ENCODE measurements around the gene EIF4G1. TPM values are rescaled to one million over a fixed set of nuclear protein-coding genes. Genes with fewer than 3 reads are reported as not detected.
A peak's percentile ranks its signal among the peaks of the same experiment; 100 is the strongest.

EIF4G1 gene
- total and polyA plus RNA-seq, 7 experiments from 2014 or later: 19.1 to 341 (median 206) TPM

- Mint-ChIP-seq H3K36me3 (no peaks in the 10 kb centered on the region), H3K9me3 (no peaks in the 10 kb centered on the region), H3K4me3 (no peak overlapping the region), H3K27me3 (peaks cover 5 to 32% (median 18%) of the 10 kb centered on the region in 5 donors), H3K4me1 (no peaks in the 10 kb centered on the region), H3K27ac (no peak overlapping the region)
- CTCF ChIA-PET: interaction anchor here (1.1 kb wide), 1 partner anchor 57 kb away, joined by 3 read pairs; no protein-coding TSS in a partner anchor
- POLR2A ChIA-PET: no interaction called here
- no peak for ATAC-seq
- Histone ChIP-seq H3K4me3 (ENCODE audit: low read length) (no peak overlapping the region), H3K36me3 (ENCODE audit: control insufficient read depth in 2 of 3, insufficient read depth in 3 of 3, low read length in 3 of 3) (no peaks in the 10 kb centered on the region), H3K27me3 (ENCODE audit: control insufficient read depth in 2 of 2, insufficient read depth in 2 of 2, low read length in 2 of 2) (no peaks in the 10 kb centered on the region), H3K27ac (ENCODE audit: low read depth, low read length) (no peak overlapping the region), H3K4me1 (ENCODE audit: control insufficient read depth in 2 of 2, insufficient read depth in 2 of 2, low read length in 2 of 2) (no peaks in the 10 kb centered on the region), H3K9me3 (ENCODE audit: control insufficient read depth in 2 of 3, low read length in 3 of 3) (no peaks in the 10 kb centered on the region)
- intact Hi-C loops (cut with micrococcal nuclease): no loop called here
- no peak for DNase-seq
Measured at GRCh38 chr3:184282941-184283340, 31.5 kb upstream of the EIF4G1 start.

GRCh38 chr3:184283681-184284080 lies 30.7 kb upstream of the EIF4G1 start:
- Histone ChIP-seq H3K27ac (ENCODE audit: low read depth, low read length) (no peak overlapping the region), H3K4me3 (ENCODE audit: low read length) (no peak overlapping the region), H3K27me3 (ENCODE audit: control insufficient read depth in 2 of 2, insufficient read depth in 2 of 2, low read length in 2 of 2) (no peaks in the 10 kb centered on the region), H3K36me3 (ENCODE audit: control insufficient read depth in 2 of 3, insufficient read depth in 3 of 3, low read length in 3 of 3) (no peaks in the 10 kb centered on the region), H3K9me3 (ENCODE audit: control insufficient read depth in 2 of 3, low read length in 3 of 3) (no peaks in the 10 kb centered on the region), H3K4me1 (ENCODE audit: control insufficient read depth in 2 of 2, insufficient read depth in 2 of 2, low read length in 2 of 2) (no peaks in the 10 kb centered on the region)
- peaks cover 9 to 32% (median 14%) of the 10 kb centered on the region in 5 donors for H3K27me3 Mint-ChIP-seq
- H3K27ac Mint-ChIP-seq: no peak overlapping the region
- no peaks in the 10 kb centered on the region for H3K4me1 Mint-ChIP-seq
- ChIA-PET CTCF (interaction anchor here (1.1 kb wide), 1 partner anchor 58 kb away, joined by 3 read pairs; no protein-coding TSS in a partner anchor), POLR2A (no interaction called here)
- no peak for ATAC-seq
- no peak overlapping the region for H3K4me3 Mint-ChIP-seq
- H3K36me3 Mint-ChIP-seq: no peaks in the 10 kb centered on the region
- intact Hi-C loops (cut with micrococcal nuclease): no loop called here
- no peaks in the 10 kb centered on the region for H3K9me3 Mint-ChIP-seq
- DNase-seq: no peak

- DNase-seq (peak in 1 of 9 donors; percentile 19), ATAC-seq (peak; percentile 27)
- CTCF ChIA-PET: no interaction called here
- H3K27ac ChIP-seq (ENCODE audit: low read depth, low read length): no peak overlapping the region
- peaks cover 9 to 31% (median 14%) of the 10 kb centered on the region in 5 donors for H3K27me3 Mint-ChIP-seq
- H3K4me3 Mint-ChIP-seq: no peak overlapping the region
- H3K4me1 Mint-ChIP-seq: no peaks in the 10 kb centered on the region
- H3K4me3 ChIP-seq (ENCODE audit: low read length): no peak overlapping the region
- intact Hi-C loops (cut with micrococcal nuclease): no loop called here
- H3K36me3 ChIP-seq (ENCODE audit: control insufficient read depth in 2 of 3, insufficient read depth in 3 of 3, low read length in 3 of 3): no peaks in the 10 kb centered on the region
- no peaks in the 10 kb centered on the region for H3K27me3 ChIP-seq (ENCODE audit: control insufficient read depth in 2 of 2, insufficient read depth in 2 of 2, low read length in 2 of 2)
- POLR2A ChIA-PET: no interaction called here
- no peaks in the 10 kb centered on the region for H3K36me3 Mint-ChIP-seq
- H3K27ac Mint-ChIP-seq: no peak overlapping the region
- no peaks in the 10 kb centered on the region for H3K9me3 ChIP-seq (ENCODE audit: control insufficient read depth in 2 of 3, low read length in 3 of 3)
- H3K9me3 Mint-ChIP-seq: no peaks in the 10 kb centered on the region
- H3K4me1 ChIP-seq (ENCODE audit: control insufficient read depth in 2 of 2, insufficient read depth in 2 of 2, low read length in 2 of 2): no peaks in the 10 kb centered on the region
Measured at GRCh38 chr3:184284696-184285095, 29.7 kb upstream of the EIF4G1 start.

- POLR2A ChIA-PET: no interaction called here
- Histone ChIP-seq H3K36me3 (ENCODE audit: control insufficient read depth in 2 of 3, insufficient read depth in 3 of 3, low read length in 3 of 3) (no peaks in the 10 kb centered on the region), H3K27ac (ENCODE audit: low read depth, low read length) (no peak overlapping the region), H3K4me3 (ENCODE audit: low read length) (no peak overlapping the region), H3K9me3 (ENCODE audit: control insufficient read depth in 2 of 3, low read length in 3 of 3) (no peaks in the 10 kb centered on the region), H3K4me1 (ENCODE audit: control insufficient read depth in 2 of 2, insufficient read depth in 2 of 2, low read length in 2 of 2) (no peaks in the 10 kb centered on the region), H3K27me3 (ENCODE audit: control insufficient read depth in 2 of 2, insufficient read depth in 2 of 2, low read length in 2 of 2) (no peaks in the 10 kb centered on the region)
- intact Hi-C loops (cut with micrococcal nuclease): loop anchor here (1.0 to 2.0 kb wide), 6 partner anchors 39 to 394 kb away; partner anchors contain the start of genes ALG3 (in 1 of the 2) and EEF1AKMT4 (in 1 of the 2)
- ATAC-seq (peak; percentile 67), DNase-seq (peak in 8 of 9 donors; percentile 18 to 71 (median 38))
- Mint-ChIP-seq H3K4me3 (no peak overlapping the region), H3K4me1 (no peaks in the 10 kb centered on the region), H3K36me3 (no peaks in the 10 kb centered on the region), H3K9me3 (no peaks in the 10 kb centered on the region), H3K27me3 (peaks cover 9 to 28% (median 11%) of the 10 kb centered on the region in 5 donors), H3K27ac (peak overlapping the region in 1 of 9 donors; percentile 34)
- CTCF ChIA-PET: no interaction called here
Measured at GRCh38 chr3:184289426-184289938, 24.9 kb upstream of the EIF4G1 start.

- H3K36me3 ChIP-seq (ENCODE audit: control insufficient read depth in 2 of 3, insufficient read depth in 3 of 3, low read length in 3 of 3): no peaks in the 10 kb centered on the region
- Mint-ChIP-seq H3K9me3 (no peaks in the 10 kb centered on the region), H3K27ac (no peak overlapping the region), H3K4me1 (no peaks in the 10 kb centered on the region), H3K4me3 (no peak overlapping the region), H3K27me3 (peaks cover 9 to 28% (median 11%) of the 10 kb centered on the region in 5 donors), H3K36me3 (no peaks in the 10 kb centered on the region)
- intact Hi-C loops (cut with micrococcal nuclease): no loop called here
- CTCF ChIA-PET: no interaction called here
- H3K27me3 ChIP-seq (ENCODE audit: control insufficient read depth in 2 of 2, insufficient read depth in 2 of 2, low read length in 2 of 2): no peaks in the 10 kb centered on the region
- ATAC-seq (no peak), DNase-seq (no peak)
- POLR2A ChIA-PET: no interaction called here
- H3K4me1 ChIP-seq (ENCODE audit: control insufficient read depth in 2 of 2, insufficient read depth in 2 of 2, low read length in 2 of 2): no peaks in the 10 kb centered on the region
- H3K4me3 ChIP-seq (ENCODE audit: low read length): no peak overlapping the region
- H3K9me3 ChIP-seq (ENCODE audit: control insufficient read depth in 2 of 3, low read length in 3 of 3): no peaks in the 10 kb centered on the region
- H3K27ac ChIP-seq (ENCODE audit: low read depth, low read length): no peak overlapping the region
Measured at GRCh38 chr3:184290331-184290730, 24.1 kb upstream of the EIF4G1 start.

GRCh38 chr3:184291044-184291737 lies 23.2 kb upstream of the EIF4G1 start:
- DNase-seq: no peak
- CTCF ChIA-PET: no interaction called here
- no peaks in the 10 kb centered on the region for H3K9me3 ChIP-seq (ENCODE audit: control insufficient read depth in 2 of 3, low read length in 3 of 3)
- Mint-ChIP-seq H3K4me1 (no peaks in the 10 kb centered on the region), H3K36me3 (no peaks in the 10 kb centered on the region), H3K27ac (no peak overlapping the region), H3K9me3 (no peaks in the 10 kb centered on the region), H3K27me3 (peaks cover 3 to 19% (median 7%) of the 10 kb centered on the region in 5 donors), H3K4me3 (no peak overlapping the region)
- no peak overlapping the region for H3K4me3 ChIP-seq (ENCODE audit: low read length)
- POLR2A ChIA-PET: no interaction called here
- H3K4me1 ChIP-seq (ENCODE audit: control insufficient read depth in 2 of 2, insufficient read depth in 2 of 2, low read length in 2 of 2): no peaks in the 10 kb centered on the region
- no peak for ATAC-seq
- H3K27me3 ChIP-seq (ENCODE audit: control insufficient read depth in 2 of 2, insufficient read depth in 2 of 2, low read length in 2 of 2): no peaks in the 10 kb centered on the region
- intact Hi-C loops (cut with micrococcal nuclease): no loop called here
- no peak overlapping the region for H3K27ac ChIP-seq (ENCODE audit: low read depth, low read length)
- H3K36me3 ChIP-seq (ENCODE audit: control insufficient read depth in 2 of 3, insufficient read depth in 3 of 3, low read length in 3 of 3): no peaks in the 10 kb centered on the region
